ENCODE data around the gene CD4. TPM values are rescaled to one million over a fixed set of nuclear protein-coding genes. Genes with fewer than 3 reads are reported as not detected.

Gene CD4
- total RNA-seq, 1 donor from 2014 or later = 0.62 TPM

GRCh38 chr12:6840330-6840729 lies 51.0 kb downstream of the CD4 start:
- TF ChIP-seq CTCF (IDR thresholded peaks at IDR 0.05) = no peak
- Mint-ChIP-seq H3K27ac (ENCODE audit: unreplicated experiment) (no peak overlapping the region), H3K9me3 (ENCODE audit: unreplicated experiment) (no peaks in the 10 kb centered on the region), H3K4me3 (ENCODE audit: unreplicated experiment) (no peak overlapping the region), H3K36me3 (ENCODE audit: unreplicated experiment) (peaks cover 14% of the 10 kb centered on the region), H3K27me3 (ENCODE audit: unreplicated experiment) (no peaks in the 10 kb centered on the region), H3K4me1 (ENCODE audit: unreplicated experiment) (no peaks in the 10 kb centered on the region)
- no peak for DNase-seq (ENCODE audit: extremely low spot score, unreplicated experiment)

GRCh38 chr12:6840761-6841515 lies 51.6 kb downstream of the CD4 start, which contains the start of gene GNB3:
TSS of gene GNB3 (plus strand) at chr12:6840925. CDS start at chr12:6841288, 363 bp downstream.
- Mint-ChIP-seq H3K36me3 (ENCODE audit: unreplicated experiment) (peaks cover 14% of the 10 kb centered on the region), H3K9me3 (ENCODE audit: unreplicated experiment) (no peaks in the 10 kb centered on the region), H3K27ac (ENCODE audit: unreplicated experiment) (no peak within 1 kb of the TSS), H3K4me3 (ENCODE audit: unreplicated experiment) (no peak within 1 kb of the TSS), H3K4me1 (ENCODE audit: unreplicated experiment) (no peaks in the 10 kb centered on the region), H3K27me3 (ENCODE audit: unreplicated experiment) (no peaks in the 10 kb centered on the region)
- no peak for TF ChIP-seq CTCF (IDR thresholded peaks at IDR 0.05)
- no peak for DNase-seq (ENCODE audit: extremely low spot score, unreplicated experiment)

- Mint-ChIP-seq H3K4me1 (ENCODE audit: unreplicated experiment) (no peaks in the 10 kb centered on the region), H3K4me3 (ENCODE audit: unreplicated experiment) (no peak overlapping the region), H3K36me3 (ENCODE audit: unreplicated experiment) (peaks cover 18% of the 10 kb centered on the region), H3K27ac (ENCODE audit: unreplicated experiment) (no peak overlapping the region), H3K27me3 (ENCODE audit: unreplicated experiment) (no peaks in the 10 kb centered on the region), H3K9me3 (ENCODE audit: unreplicated experiment) (no peaks in the 10 kb centered on the region)
- no peak for TF ChIP-seq CTCF (IDR thresholded peaks at IDR 0.05)
- no peak for DNase-seq (ENCODE audit: extremely low spot score, unreplicated experiment)
These were observed 52.7 kb downstream of the CD4 start for GRCh38 chr12:6842075-6842474.

GRCh38 chr12:6843118-6843902 lies 54.0 kb downstream of the CD4 start:
- H3K9me3 Mint-ChIP-seq (ENCODE audit: unreplicated experiment) = no peaks in the 10 kb centered on the region
- no peak for TF ChIP-seq CTCF (IDR thresholded peaks at IDR 0.05)
- H3K4me1 Mint-ChIP-seq (ENCODE audit: unreplicated experiment) = no peaks in the 10 kb centered on the region
- no peak overlapping the region for H3K4me3 Mint-ChIP-seq (ENCODE audit: unreplicated experiment)
- DNase-seq (ENCODE audit: extremely low spot score, unreplicated experiment) = no peak
- H3K27ac Mint-ChIP-seq (ENCODE audit: unreplicated experiment) = no peak overlapping the region
- peaks cover 24% of the 10 kb centered on the region for H3K36me3 Mint-ChIP-seq (ENCODE audit: unreplicated experiment)
- no peaks in the 10 kb centered on the region for H3K27me3 Mint-ChIP-seq (ENCODE audit: unreplicated experiment)

- no peaks in the 10 kb centered on the region for H3K27me3 Mint-ChIP-seq (ENCODE audit: unreplicated experiment)
- no peak for DNase-seq (ENCODE audit: extremely low spot score, unreplicated experiment)
- H3K36me3 Mint-ChIP-seq (ENCODE audit: unreplicated experiment) = peaks cover 24% of the 10 kb centered on the region
- no peak overlapping the region for H3K4me3 Mint-ChIP-seq (ENCODE audit: unreplicated experiment)
- TF ChIP-seq CTCF (IDR thresholded peaks at IDR 0.05) = no peak
- peaks cover 9% of the 10 kb centered on the region for H3K4me1 Mint-ChIP-seq (ENCODE audit: unreplicated experiment)
- no peaks in the 10 kb centered on the region for H3K9me3 Mint-ChIP-seq (ENCODE audit: unreplicated experiment)
- no peak overlapping the region for H3K27ac Mint-ChIP-seq (ENCODE audit: unreplicated experiment)
These were observed 56.1 kb downstream of the CD4 start for GRCh38 chr12:6845395-6845794.

Data from osteocyte (in vitro differentiated cells).